GM19193 (cell line): ENCODE measurements around the gene OR6N2.

Experiments
- POLR2A ChIP-seq: IDR thresholded peaks from 4 replicates; pipeline ENCODE4 v1.6.1; 2011; ENCODE audit not compliant: insufficient read depth, insufficient read length; ENCODE audit errors: extremely low read depth

OR6N2 gene

GRCh38 chr1:158781104-158781503 lies at the start of gene OR6N2:
Gene OR6N2 (minus strand): TSS chr1:158781204. CDS start chr1:158777635, 3,569 bp downstream.
- no peak for TF ChIP-seq POLR2A

- TF ChIP-seq POLR2A, result no peak
Measured at GRCh38 chr1:158830074-158830677, 49.2 kb upstream of the OR6N2 start.

- TF ChIP-seq POLR2A, result no peak
Measured at GRCh38 chr1:158821723-158822122, 40.7 kb upstream of the OR6N2 start.

- no peak for TF ChIP-seq POLR2A
Measured at GRCh38 chr1:158819461-158820443, 38.7 kb upstream of the OR6N2 start.

GRCh38 chr1:158818975-158819431 lies 38.0 kb upstream of the OR6N2 start:
- TF ChIP-seq POLR2A, result no peak

- TF ChIP-seq POLR2A, result no peak
Measured at GRCh38 chr1:158818560-158818959, 37.6 kb upstream of the OR6N2 start.

- no peak for TF ChIP-seq POLR2A
Measured at GRCh38 chr1:158814970-158815369, 34.0 kb upstream of the OR6N2 start.

- TF ChIP-seq POLR2A, result no peak
Measured at GRCh38 chr1:158813164-158813563, 32.2 kb upstream of the OR6N2 start.

- TF ChIP-seq POLR2A, result no peak
Measured at GRCh38 chr1:158812336-158812735, 31.3 kb upstream of the OR6N2 start.

GRCh38 chr1:158810311-158810710 lies 29.3 kb upstream of the OR6N2 start:
- no peak for TF ChIP-seq POLR2A

GRCh38 chr1:158809862-158810261 lies 28.9 kb upstream of the OR6N2 start:
- TF ChIP-seq POLR2A, result no peak

GRCh38 chr1:158809256-158809655 lies 28.3 kb upstream of the OR6N2 start:
- TF ChIP-seq POLR2A, result no peak

- no peak for TF ChIP-seq POLR2A
Measured at GRCh38 chr1:158806916-158807536, 26.0 kb upstream of the OR6N2 start.

GRCh38 chr1:158803678-158804077 lies 22.7 kb upstream of the OR6N2 start:
- TF ChIP-seq POLR2A, result no peak

GRCh38 chr1:158801396-158801795 lies 20.4 kb upstream of the OR6N2 start:
- no peak for TF ChIP-seq POLR2A
